ENCODE results near the gene GIMAP5.

- no peak for TF ChIP-seq CTCF (IDR thresholded peaks at IDR 0.05)
- TF ChIP-seq POLR2A (IDR thresholded peaks at IDR 0.05) = no peak
These were observed 2.8 kb downstream of the GIMAP5 start for GRCh38 chr7:150740053-150740452.
